ENCODE data around the gene RNF31.

Gene RNF31

GRCh38 chr14:24160850-24161804 is 13.8 kb downstream of the RNF31 start, which contains the start of gene IRF9:
Gene IRF9, plus strand, starts transcription at chr14:24161265. Its CDS starts 880 bp downstream, at chr14:24162145.
- DNase-seq (ENCODE audit: low read depth) = peak; percentile 94
- TF ChIP-seq CTCF (IDR thresholded peaks at IDR 0.05; ENCODE audit: low read depth, low read length, missing control alignments) = peak; percentile 92
- peak within 1 kb of the TSS; percentile 81 for H3K4me3 ChIP-seq (ENCODE audit: low read depth, low read length)

GRCh38 chr14:24162093-24162492 is 14.8 kb downstream of the RNF31 start:
- H3K4me3 ChIP-seq (ENCODE audit: low read depth, low read length) = peak overlapping the region; percentile 81
- no peak for TF ChIP-seq CTCF (IDR thresholded peaks at IDR 0.05; ENCODE audit: low read depth, low read length, missing control alignments)
- DNase-seq (ENCODE audit: low read depth) = no peak

GRCh38 chr14:24164518-24164991 is 17.3 kb downstream of the RNF31 start:
- H3K4me3 ChIP-seq (ENCODE audit: low read depth, low read length) = no peak overlapping the region
- no peak for TF ChIP-seq CTCF (IDR thresholded peaks at IDR 0.05; ENCODE audit: low read depth, low read length, missing control alignments)
- DNase-seq (ENCODE audit: low read depth) = no peak

- no peak for TF ChIP-seq CTCF (IDR thresholded peaks at IDR 0.05; ENCODE audit: low read depth, low read length, missing control alignments)
- no peak overlapping the region for H3K4me3 ChIP-seq (ENCODE audit: low read depth, low read length)
- DNase-seq (ENCODE audit: low read depth) = no peak
Measured at GRCh38 chr14:24165785-24166184, 18.5 kb downstream of the RNF31 start.

- no peak overlapping the region for H3K4me3 ChIP-seq (ENCODE audit: low read depth, low read length)
- DNase-seq (ENCODE audit: low read depth) = no peak
- TF ChIP-seq CTCF (IDR thresholded peaks at IDR 0.05; ENCODE audit: low read depth, low read length, missing control alignments) = no peak
Measured at GRCh38 chr14:24167469-24168114, 20.3 kb downstream of the RNF31 start.

GRCh38 chr14:24171422-24172260 is 24.3 kb downstream of the RNF31 start, which contains the start of gene REC8:
Gene REC8, plus strand, starts transcription at chr14:24172080. Its CDS starts 473 bp downstream, at chr14:24172553.
- TF ChIP-seq CTCF (IDR thresholded peaks at IDR 0.05; ENCODE audit: low read depth, low read length, missing control alignments) = no peak
- peak within 1 kb of the TSS; percentile 65 for H3K4me3 ChIP-seq (ENCODE audit: low read depth, low read length)
- DNase-seq (ENCODE audit: low read depth) = peak; percentile 80
